ENCODE results near the gene SH3TC1. TPM values are rescaled to one million over a fixed set of nuclear protein-coding genes. Genes with fewer than 3 reads are reported as not detected.

SH3TC1 gene
- total RNA-seq, 1 donor from 2014 or later: 32.1 TPM

GRCh38 chr4:8276358-8277240, 77.5 kb downstream of the SH3TC1 start:
- no peak for DNase-seq (ENCODE audit: low read depth)
- FAIRE-seq: no peak

GRCh38 chr4:8277356-8278008, 78.4 kb downstream of the SH3TC1 start:
- Histone ChIP-seq H3K27me3 (ENCODE audit: control insufficient read depth, insufficient read depth, low read length) (no peaks in the 10 kb centered on the region), H3K36me3 (ENCODE audit: control insufficient read depth, insufficient read depth, low read length) (no peaks in the 10 kb centered on the region), H3K4me3 (ENCODE audit: low read depth, low read length) (no peak overlapping the region)
- DNase-seq (ENCODE audit: low read depth) (no peak), FAIRE-seq (no peak)
- no peak for TF ChIP-seq CTCF (IDR thresholded peaks at IDR 0.05; ENCODE audit: insufficient read depth, low read length, severe bottlenecking)

More at GRCh38 chr4:8276358-8277240, 77.5 kb downstream of the SH3TC1 start:
- no peak overlapping the region for H3K4me3 ChIP-seq (ENCODE audit: low read depth, low read length)
- no peaks in the 10 kb centered on the region for H3K36me3 ChIP-seq (ENCODE audit: control insufficient read depth, insufficient read depth, low read length)
- H3K27me3 ChIP-seq (ENCODE audit: control insufficient read depth, insufficient read depth, low read length): peaks cover under 1% of the 10 kb centered on the region
- no peak for TF ChIP-seq CTCF (IDR thresholded peaks at IDR 0.05; ENCODE audit: insufficient read depth, low read length, severe bottlenecking)

- DNase-seq (ENCODE audit: low read depth) (no peak), FAIRE-seq (no peak)
- Histone ChIP-seq H3K4me3 (ENCODE audit: low read depth, low read length) (no peak overlapping the region), H3K27me3 (ENCODE audit: control insufficient read depth, insufficient read depth, low read length) (no peaks in the 10 kb centered on the region), H3K36me3 (ENCODE audit: control insufficient read depth, insufficient read depth, low read length) (no peaks in the 10 kb centered on the region)
- TF ChIP-seq CTCF (IDR thresholded peaks at IDR 0.05; ENCODE audit: insufficient read depth, low read length, severe bottlenecking): no peak
Observed at GRCh38 chr4:8278009-8278395, 78.9 kb downstream of the SH3TC1 start.

- H3K4me3 ChIP-seq (ENCODE audit: low read depth, low read length): no peak overlapping the region
- no peak for FAIRE-seq
- no peaks in the 10 kb centered on the region for H3K27me3 ChIP-seq (ENCODE audit: control insufficient read depth, insufficient read depth, low read length)
- peak; percentile 49 for DNase-seq (ENCODE audit: low read depth)
- H3K36me3 ChIP-seq (ENCODE audit: control insufficient read depth, insufficient read depth, low read length): no peaks in the 10 kb centered on the region
- no peak for TF ChIP-seq CTCF (IDR thresholded peaks at IDR 0.05; ENCODE audit: insufficient read depth, low read length, severe bottlenecking)
Observed at GRCh38 chr4:8278421-8279287, 79.6 kb downstream of the SH3TC1 start.

GRCh38 chr4:8279321-8280157, 80.4 kb downstream of the SH3TC1 start:
- FAIRE-seq (no peak), DNase-seq (ENCODE audit: low read depth) (no peak)
- no peak overlapping the region for H3K4me3 ChIP-seq (ENCODE audit: low read depth, low read length)
- H3K36me3 ChIP-seq (ENCODE audit: control insufficient read depth, insufficient read depth, low read length): no peaks in the 10 kb centered on the region
- H3K27me3 ChIP-seq (ENCODE audit: control insufficient read depth, insufficient read depth, low read length): no peaks in the 10 kb centered on the region
- no peak for TF ChIP-seq CTCF (IDR thresholded peaks at IDR 0.05; ENCODE audit: insufficient read depth, low read length, severe bottlenecking)

All from bronchial epithelial cell (primary cell).